ENCODE measurements around the gene SATB2.

Gene SATB2

DNA sequence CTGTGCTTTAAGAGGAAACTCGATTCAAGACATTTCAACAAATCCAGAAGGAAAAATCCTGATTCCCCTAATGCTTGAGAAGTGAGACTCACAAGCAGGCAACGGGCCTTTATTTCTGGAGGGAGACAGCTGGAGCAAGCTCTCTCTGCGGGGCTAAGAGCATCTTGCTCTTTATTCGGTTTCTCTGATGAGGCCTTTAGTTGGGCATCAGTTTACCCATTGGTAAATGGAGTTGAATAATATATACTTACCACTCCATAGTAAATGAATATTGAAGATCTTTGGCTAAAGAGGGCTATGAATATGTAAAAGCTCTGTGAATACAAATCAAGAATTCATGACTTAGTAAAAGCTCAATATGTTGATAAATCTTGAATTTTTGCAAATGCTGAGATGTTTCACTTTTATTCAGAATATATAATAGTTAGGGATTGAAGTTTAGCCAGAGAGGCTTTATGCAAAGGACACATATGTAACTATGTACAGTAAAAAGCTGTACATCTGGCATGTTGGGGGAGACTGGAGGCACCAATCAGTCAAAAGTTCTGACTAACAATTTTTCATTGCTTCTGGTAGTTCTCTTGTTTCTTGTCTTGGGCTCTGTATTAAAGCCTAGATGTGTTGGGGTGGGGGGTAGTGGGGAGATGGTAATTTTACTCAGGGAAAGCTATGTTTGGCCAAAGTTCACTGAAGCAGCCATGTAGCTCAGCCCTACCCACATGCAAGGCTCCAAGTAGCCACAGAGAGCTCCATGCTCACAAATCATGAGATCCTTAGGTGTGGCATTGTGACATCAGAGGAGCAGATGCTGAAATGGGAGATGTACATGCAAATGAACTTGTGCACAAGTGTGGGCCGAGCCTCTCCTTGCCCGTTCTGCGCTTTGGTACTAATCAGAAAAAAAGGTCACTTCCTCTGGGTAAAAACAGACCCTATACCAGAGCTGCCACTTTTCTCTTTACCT, 200.2 kb downstream of the SATB2 start:
- no peak for DNase-seq (ENCODE audit: low read depth)

GRCh38 chr2:199230091-199230490, 227.6 kb downstream of the SATB2 start:
- no peak for DNase-seq (ENCODE audit: low read depth)

DNA sequence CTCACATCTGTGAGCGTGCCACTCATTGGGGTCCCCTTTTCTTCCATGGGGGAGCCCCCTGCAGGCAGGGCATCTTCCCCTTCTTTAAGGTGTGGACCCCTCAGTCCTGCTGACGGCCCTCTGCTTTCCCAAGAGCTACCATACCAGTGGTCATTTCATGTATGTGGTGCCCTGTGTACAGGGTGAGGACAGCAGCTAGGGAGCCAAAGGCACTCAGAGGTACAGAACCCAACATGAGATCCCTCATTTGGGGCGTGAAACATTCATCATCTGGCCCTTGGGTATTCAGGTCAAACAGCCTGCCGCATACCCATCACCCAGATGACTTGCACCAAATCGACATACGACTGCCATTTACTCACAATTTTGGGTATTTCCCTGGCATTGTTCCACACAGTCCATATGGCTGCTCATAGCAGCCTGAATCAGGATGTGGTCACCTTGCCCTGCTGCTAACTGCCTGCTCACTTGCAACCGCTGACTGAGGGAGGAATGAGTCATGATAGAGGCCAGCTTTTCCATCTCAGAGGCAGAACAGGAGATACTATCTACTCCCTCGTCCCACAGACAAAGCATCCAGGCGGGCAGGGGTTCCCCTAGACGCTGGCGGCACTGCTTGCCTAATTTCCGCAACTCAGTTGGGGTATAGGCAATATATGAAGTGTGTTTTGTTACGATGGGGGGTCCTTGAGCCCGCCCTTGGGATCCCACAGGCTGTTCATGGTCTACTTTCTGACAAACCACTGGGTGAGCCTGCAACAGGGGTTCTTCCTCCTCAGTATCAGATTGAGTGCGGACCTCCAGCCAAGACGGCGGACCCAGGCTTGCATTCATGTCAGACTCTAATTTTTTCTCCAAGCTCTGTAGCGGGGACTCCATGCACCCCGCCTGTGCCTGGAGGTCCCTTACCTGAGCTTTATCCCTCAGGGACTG, 228.6 kb downstream of the SATB2 start:
- DNase-seq (ENCODE audit: low read depth) = peak; percentile 83

DNA sequence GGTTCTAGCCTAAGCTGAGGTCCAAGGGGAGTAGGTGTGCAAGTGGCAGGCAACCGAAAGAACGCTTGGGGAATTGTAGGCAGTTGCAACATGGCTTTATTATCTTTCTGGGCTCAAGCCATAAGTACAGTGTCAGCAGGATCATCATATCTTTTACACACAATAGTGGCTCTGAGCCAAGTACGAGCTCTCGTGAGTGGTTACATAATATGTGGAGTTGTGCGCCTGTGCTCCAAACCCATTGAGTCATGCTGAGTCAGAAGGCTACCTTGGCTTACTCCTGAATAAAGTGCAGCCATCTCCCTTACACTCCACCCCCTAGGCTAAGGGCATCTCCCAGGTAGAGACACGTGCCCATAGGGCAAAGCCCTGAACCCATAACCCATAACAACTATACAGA, 233.9 kb downstream of the SATB2 start:
- DNase-seq (ENCODE audit: low read depth) = no peak

DNA sequence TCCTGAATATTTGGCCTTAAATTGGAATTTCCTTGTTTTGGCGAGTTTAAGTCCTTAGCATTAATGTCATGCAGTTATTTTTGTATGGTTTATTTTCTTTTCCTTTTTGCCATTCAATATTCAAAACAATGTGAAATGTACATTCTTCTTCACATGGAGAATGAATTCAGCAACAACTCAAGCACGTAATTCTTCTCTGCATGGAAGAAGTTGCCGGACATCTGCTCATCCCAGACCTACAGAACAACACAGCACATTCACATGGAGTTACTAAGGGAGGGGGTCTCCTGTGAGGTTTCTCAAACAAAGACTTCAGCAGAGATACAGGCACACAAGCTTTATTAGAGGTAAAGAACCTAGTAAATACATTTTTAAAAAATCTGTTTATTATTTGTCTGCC, 236.8 kb downstream of the SATB2 start:
- DNase-seq (ENCODE audit: low read depth) = no peak

DNA sequence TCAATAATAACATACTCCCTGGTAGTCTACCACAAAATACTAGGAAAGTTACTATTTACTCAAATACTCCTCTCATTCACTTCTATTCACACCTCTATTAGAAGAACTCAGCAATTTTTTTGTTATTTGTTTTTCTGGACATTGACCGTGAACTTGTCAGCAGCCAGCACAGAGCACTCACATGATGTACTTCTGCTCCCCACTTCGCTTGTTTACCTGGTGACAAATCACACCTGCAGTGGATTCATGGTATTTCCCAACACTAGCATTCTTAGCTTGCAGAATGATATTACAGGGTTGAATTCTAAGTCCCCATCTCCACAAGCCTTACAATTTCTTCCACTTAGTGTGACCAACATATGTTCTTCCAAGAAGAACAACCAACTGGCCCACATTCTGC, 238.2 kb downstream of the SATB2 start:
- DNase-seq (ENCODE audit: low read depth) = no peak
